ENCODE measurements around the gene MFN1. TPM values are rescaled to one million over a fixed set of nuclear protein-coding genes. Genes with fewer than 3 reads are reported as not detected.
A peak's percentile ranks its signal among the peaks of the same experiment; 100 is the strongest.

MFN1 gene
- total RNA-seq, 1 donor, result 70.4 TPM

DNA sequence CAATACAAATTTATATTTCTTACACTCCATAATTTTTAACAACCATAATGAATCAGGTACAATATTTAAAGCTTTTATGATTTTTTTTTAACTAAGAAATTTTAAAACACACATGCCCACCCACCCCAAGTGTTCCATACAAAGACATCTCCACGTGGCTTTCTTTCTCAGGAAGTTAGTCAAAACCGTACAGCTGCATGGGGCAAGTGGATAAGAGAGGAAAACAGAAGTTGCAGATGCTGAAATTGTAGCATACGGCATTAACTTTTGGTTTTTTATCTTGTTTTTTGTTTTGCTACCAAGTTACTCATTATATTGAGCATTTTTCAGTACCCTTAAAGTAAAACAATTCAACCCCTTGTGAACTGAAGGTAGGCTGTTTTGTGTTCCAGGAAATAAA lies 89.0 kb downstream of the MFN1 start:
- H3K4me3 ChIP-seq (ENCODE audit: low read depth, low read length), result no peak overlapping the region
- DNase-seq (ENCODE audit: low read depth), result no peak
- TF ChIP-seq, protein P1, sequence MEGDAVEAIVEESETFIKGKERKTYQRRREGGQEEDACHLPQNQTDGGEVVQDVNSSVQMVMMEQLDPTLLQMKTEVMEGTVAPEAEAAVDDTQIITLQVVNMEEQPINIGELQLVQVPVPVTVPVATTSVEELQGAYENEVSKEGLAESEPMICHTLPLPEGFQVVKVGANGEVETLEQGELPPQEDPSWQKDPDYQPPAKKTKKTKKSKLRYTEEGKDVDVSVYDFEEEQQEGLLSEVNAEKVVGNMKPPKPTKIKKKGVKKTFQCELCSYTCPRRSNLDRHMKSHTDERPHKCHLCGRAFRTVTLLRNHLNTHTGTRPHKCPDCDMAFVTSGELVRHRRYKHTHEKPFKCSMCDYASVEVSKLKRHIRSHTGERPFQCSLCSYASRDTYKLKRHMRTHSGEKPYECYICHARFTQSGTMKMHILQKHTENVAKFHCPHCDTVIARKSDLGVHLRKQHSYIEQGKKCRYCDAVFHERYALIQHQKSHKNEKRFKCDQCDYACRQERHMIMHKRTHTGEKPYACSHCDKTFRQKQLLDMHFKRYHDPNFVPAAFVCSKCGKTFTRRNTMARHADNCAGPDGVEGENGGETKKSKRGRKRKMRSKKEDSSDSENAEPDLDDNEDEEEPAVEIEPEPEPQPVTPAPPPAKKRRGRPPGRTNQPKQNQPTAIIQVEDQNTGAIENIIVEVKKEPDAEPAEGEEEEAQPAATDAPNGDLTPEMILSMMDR (IDR thresholded peaks at IDR 0.05; ENCODE audit: insufficient read depth, low read depth, low read length), result no peak

DNA sequence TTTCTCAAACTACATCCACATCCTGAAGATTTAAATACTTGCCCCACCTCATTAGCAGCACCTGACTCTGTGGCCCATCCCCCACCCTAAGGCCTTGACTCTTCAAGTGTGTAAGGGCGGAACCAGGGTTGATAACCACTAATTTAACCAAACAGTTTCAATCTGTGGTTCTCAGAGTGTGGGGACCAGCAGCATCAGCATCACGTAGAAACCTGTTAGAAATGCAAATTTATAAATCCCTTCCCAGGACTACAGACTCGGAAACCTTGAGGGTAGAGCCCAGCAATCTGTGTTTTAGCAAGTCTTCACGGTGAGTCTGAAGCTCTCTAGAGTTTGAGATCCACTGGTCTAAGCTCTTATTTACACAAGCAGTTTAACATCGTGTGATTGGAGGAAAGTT lies 91.3 kb downstream of the MFN1 start:
- no peak overlapping the region for H3K4me3 ChIP-seq (ENCODE audit: low read depth, low read length)
- TF ChIP-seq, protein P1 (IDR thresholded peaks at IDR 0.05; ENCODE audit: insufficient read depth, low read depth, low read length), result no peak
- peak; percentile 10 for DNase-seq (ENCODE audit: low read depth)

Other genes with a start within 250 kb of the MFN1 start
- gene PIK3CA, start 199.4 kb upstream of the MFN1 start, total RNA-seq, result 20.0 and 30.2 TPM in 2 replicates
- gene KCNMB3, start 96.6 kb upstream of the MFN1 start, total RNA-seq, result 1.3 and 2.2 TPM in 2 replicates
- gene ZNF639, start 24.7 kb upstream of the MFN1 start, total RNA-seq, result 57.7 and 60.9 TPM in 2 replicates
- gene GNB4, start 103.8 kb downstream of the MFN1 start, total RNA-seq, result 71.5 and 87.2 TPM in 2 replicates
- 42.5 and 48.8 TPM in 2 replicates for gene ACTL6A, start 215.2 kb downstream of the MFN1 start, total RNA-seq